GM10266 (cell line): ENCODE data around the gene FTO.

ENCODE experiments used
- DNase-seq: peaks from one replicate; pipeline ENCODE4 v3.0.0; 2012; ENCODE audit errors: extremely low spot score
- TF ChIP-seq, protein P1 (sequence below): IDR thresholded peaks from 2 replicates; pipeline ENCODE4 v1.5.1; 2012; ENCODE audit warnings: mild to moderate bottlenecking, low read depth; ENCODE audit not compliant: control insufficient read depth, insufficient read depth; ENCODE audit errors: missing control alignments

The FTO gene

DNA sequence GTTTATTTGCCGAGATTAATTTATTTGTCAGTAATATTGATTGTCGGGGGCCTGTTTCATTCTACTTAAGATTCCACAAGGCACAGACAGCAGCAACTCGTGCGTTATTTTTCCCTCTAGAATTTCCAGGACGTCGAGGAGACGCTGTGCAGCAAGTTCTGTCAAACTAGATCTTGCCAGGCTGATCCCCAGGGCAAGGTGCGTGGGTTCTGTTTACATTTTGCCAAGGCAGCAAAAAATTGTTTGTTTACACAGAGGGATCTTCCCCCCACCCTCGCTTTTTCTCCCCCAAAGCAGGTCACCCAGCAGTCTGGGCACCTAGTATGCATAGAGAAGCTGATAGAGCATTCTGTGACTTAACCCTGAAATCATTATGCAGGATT lies 471.2 kb downstream of the FTO start:
- DNase-seq = no peak
- TF ChIP-seq, protein P1, sequence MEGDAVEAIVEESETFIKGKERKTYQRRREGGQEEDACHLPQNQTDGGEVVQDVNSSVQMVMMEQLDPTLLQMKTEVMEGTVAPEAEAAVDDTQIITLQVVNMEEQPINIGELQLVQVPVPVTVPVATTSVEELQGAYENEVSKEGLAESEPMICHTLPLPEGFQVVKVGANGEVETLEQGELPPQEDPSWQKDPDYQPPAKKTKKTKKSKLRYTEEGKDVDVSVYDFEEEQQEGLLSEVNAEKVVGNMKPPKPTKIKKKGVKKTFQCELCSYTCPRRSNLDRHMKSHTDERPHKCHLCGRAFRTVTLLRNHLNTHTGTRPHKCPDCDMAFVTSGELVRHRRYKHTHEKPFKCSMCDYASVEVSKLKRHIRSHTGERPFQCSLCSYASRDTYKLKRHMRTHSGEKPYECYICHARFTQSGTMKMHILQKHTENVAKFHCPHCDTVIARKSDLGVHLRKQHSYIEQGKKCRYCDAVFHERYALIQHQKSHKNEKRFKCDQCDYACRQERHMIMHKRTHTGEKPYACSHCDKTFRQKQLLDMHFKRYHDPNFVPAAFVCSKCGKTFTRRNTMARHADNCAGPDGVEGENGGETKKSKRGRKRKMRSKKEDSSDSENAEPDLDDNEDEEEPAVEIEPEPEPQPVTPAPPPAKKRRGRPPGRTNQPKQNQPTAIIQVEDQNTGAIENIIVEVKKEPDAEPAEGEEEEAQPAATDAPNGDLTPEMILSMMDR = no peak

DNA sequence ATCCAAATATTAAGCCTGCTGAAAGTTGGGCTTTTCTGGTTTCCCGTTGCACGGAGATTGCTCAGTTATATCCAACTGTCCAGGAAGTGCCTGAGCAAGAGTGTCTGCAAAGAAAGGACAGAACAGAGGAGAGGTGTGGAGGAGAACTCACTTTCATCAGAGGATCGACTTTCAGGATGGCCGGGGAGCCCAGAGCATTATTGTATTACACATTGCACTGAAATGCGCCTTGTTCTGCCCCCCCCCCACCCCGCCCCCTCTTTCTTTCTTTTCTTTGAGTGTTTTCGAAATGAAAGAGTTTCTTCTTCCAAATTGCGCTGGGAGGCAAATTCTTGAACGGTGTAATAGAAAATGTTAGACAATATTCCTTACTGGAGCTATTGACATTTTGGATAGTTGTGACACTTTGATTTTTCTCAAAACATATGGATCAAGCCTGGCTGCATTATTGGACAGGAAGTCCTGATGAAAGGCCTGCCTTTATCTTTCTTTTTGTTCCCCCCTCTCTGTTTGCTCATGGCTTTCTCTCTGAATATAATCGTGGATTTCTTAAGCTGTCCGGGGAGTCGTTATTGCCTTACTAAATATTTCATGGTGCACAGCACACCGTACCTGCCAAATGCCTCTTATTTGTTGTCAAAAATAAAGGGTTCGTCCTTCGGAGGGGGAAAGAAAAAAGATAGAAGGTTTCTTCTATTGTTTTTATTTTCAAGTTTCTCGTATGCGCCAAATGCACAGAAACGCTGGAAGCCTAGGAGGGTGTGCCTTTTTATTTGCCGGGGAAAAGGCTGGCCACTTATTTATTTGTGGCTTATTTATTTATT lies 471.8 kb downstream of the FTO start:
- TF ChIP-seq, protein P1 = no peak
- DNase-seq = no peak

DNA sequence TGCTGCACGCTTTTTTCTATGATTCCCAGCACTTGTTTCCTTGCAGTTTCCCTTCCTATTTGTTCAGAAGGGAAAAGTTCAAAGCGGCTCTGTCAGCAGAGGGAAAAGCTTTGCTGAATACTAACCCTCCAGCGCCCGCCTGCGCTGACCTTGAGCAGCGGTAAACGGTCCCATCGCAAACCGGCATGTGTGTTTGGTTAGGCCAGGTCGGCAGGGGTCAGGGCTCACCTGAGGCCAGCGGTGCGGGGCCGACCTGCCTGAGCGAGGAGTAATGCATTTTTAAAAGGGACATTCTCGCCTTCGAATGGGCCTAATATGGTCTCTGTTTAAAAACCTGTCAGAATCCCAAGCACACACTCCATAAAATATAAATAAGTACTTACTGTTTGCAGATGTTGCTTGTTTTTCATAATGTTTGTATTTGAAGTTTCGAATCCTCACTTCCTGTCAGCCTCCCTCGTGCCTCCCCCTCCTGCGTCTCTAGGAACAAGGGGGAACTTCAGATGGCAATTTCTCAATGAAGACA lies 472.5 kb downstream of the FTO start:
- no peak for DNase-seq
- TF ChIP-seq, protein P1 = no peak

DNA sequence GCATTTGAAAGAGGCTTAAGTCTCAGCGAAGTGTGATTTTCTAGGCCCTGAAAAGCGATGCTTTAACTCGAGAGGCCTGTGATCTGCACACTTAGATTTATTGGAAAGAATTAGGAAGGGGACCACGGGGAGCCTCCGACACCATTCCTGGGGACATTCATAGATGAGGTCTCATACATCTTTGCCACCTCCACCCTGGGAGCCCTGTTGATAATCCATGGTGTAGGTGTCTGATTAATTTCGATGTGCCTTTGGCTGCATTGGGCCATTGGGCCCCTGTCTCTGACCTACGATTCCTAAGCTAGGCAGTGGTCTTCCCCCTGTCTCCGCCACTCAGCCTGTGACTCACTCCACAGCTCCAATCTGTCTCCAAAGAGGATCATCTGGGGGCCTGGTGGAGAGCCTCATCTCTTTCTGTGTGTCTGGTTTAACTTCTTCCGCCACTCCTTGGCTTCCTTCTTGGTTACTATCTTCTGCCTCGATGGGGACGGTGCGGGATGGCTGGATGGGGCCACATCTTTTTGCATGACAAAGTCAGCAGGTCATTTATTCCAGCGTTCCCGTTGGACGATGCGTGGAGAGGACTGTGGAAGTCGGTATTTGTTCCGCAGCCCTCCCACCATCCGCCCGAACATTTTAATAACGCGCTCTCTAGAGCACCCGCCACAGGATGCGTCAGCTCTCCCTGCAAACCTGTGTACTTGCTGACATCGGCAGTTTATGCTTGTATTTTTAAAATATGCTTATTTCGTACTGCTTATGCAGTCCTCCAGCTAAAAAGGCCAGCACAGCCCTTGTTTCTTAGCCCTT lies 473.3 kb downstream of the FTO start:
- TF ChIP-seq, protein P1 = no peak

DNA sequence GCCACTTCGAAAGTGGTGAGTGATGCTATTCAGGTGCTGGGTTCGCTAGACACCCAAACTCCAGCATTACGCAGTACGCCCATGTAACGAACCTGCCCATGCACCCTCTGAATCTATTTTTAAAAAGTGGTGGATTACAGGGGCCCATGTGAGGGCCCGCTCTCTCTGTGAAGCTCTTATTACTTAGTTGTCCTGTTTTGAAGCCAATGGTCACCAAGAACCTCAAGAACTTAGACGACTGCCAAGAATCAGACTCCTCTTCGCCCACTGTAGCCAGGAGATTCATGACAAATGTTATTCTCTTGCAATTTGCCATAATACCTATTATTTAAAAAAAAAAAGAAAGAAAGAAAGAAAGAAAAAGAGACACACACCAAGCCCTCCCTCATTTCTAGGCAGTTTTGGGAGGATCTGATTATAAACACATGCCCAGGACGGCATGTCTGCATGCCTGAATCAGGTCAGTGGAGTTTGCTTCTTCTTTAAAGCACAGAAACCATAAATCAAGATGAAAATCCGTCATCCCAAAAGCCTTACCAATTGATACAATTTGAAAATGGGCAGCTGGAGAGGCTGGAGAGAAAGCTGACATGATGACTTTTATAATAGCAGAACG lies 474.0 kb downstream of the FTO start:
- DNase-seq = no peak
- TF ChIP-seq, protein P1 = no peak

More for the DNA sequence above, 473.3 kb downstream of the FTO start:
- DNase-seq = no peak

DNA sequence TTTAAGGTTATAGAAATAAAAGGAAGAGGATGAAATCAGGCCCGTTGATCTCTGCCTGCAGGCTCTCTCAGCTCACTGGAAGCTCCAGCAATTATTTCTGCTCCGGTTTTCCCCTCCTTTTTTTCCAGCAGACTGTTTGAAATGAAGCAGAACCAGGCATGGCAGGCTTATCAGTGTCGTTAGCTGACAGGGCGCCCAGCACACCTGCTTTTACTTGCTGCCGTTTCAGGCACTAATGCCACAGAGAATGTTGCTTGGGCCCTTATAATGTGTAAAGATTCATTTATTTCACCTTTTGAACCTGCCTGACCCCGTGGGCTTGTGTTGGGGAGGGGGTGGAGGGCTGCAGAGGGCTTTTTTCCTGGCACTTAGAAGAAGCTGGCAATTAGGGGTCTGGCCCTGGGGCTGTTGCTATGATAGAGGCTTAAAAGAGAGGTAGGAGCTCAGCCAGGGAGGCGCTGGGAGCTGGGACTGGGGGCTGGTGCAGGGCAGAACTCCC lies 474.6 kb downstream of the FTO start:
- TF ChIP-seq, protein P1 = no peak
- DNase-seq = no peak
